ACC112 (cell line): ENCODE results near the gene MTMR12.

Experiments used
- H2AFZ ChIP-seq: fragments of 200-600 bp; sonication (generic); one replicate; pipeline ENCODE4 v1.6.0; 2017; ENCODE audit warnings: antibody characterized with exemption, low read length; ENCODE audit not compliant: unreplicated experiment
- H3K27ac ChIP-seq: fragments of 200-600 bp; sonication (generic); 2 replicates; pipeline ENCODE4 v1.5.1; 2014; ENCODE audit warnings: low read depth, mild to moderate bottlenecking, antibody characterized with exemption, low read length, moderate library complexity
- H3K27me3 ChIP-seq: fragments of 200-600 bp; sonication (generic); 2 replicates; pipeline ENCODE4 v1.6.1; 2014; ENCODE audit warnings: mild to moderate bottlenecking, antibody characterized with exemption, low read length, moderate library complexity, mixed read lengths; ENCODE audit not compliant: insufficient read depth
- H3K36me3 ChIP-seq: fragments of 200-600 bp; sonication (generic); 2 replicates; pipeline ENCODE4 v1.6.1; 2016; ENCODE audit warnings: mild to moderate bottlenecking, antibody characterized with exemption, low read length, moderate library complexity, mixed read lengths; ENCODE audit not compliant: insufficient read depth
- H3K4me1 ChIP-seq: fragments of 200-600 bp; sonication (generic); one replicate; pipeline ENCODE4 v1.6.1; 2016; ENCODE audit warnings: low read length, mixed read lengths; ENCODE audit not compliant: insufficient read depth, unreplicated experiment, control insufficient read depth
- H3K4me3 ChIP-seq: fragments of 200-600 bp; sonication (generic); 2 replicates; pipeline ENCODE4 v1.5.1; 2014; ENCODE audit warnings: mild to moderate bottlenecking, low read depth, low read length
- H3K79me2 ChIP-seq: fragments of 200-600 bp; sonication (generic); one replicate; pipeline ENCODE4 v1.6.0; 2016; ENCODE audit warnings: low read length; ENCODE audit not compliant: control insufficient read depth, unreplicated experiment, insufficient read depth

Gene MTMR12

GRCh38 chr5:32339878-32340277 lies 27.1 kb upstream of the MTMR12 start:
- H3K4me1 ChIP-seq: no peaks in the 10 kb centered on the region
- no peak overlapping the region for H3K27ac ChIP-seq
- H3K79me2 ChIP-seq: no peaks in the 10 kb centered on the region

GRCh38 chr5:32339198-32339597 lies 26.5 kb upstream of the MTMR12 start:
- no peaks in the 10 kb centered on the region for H3K36me3 ChIP-seq
- H2AFZ ChIP-seq: no peak overlapping the region
- H3K4me3 ChIP-seq: no peak overlapping the region
- H3K27ac ChIP-seq: no peak overlapping the region
- H3K4me1 ChIP-seq: no peaks in the 10 kb centered on the region
- no peaks in the 10 kb centered on the region for H3K79me2 ChIP-seq
- no peaks in the 10 kb centered on the region for H3K27me3 ChIP-seq

More at GRCh38 chr5:32339878-32340277, 27.1 kb upstream of the MTMR12 start:
- no peaks in the 10 kb centered on the region for H3K36me3 ChIP-seq
- H2AFZ ChIP-seq: no peak overlapping the region
- H3K27me3 ChIP-seq: no peaks in the 10 kb centered on the region
- H3K4me3 ChIP-seq: no peak overlapping the region

- no peaks in the 10 kb centered on the region for H3K4me1 ChIP-seq
- no peak overlapping the region for H2AFZ ChIP-seq
- no peak overlapping the region for H3K4me3 ChIP-seq
- H3K36me3 ChIP-seq: no peaks in the 10 kb centered on the region
- no peaks in the 10 kb centered on the region for H3K79me2 ChIP-seq
- no peak overlapping the region for H3K27ac ChIP-seq
- H3K27me3 ChIP-seq: no peaks in the 10 kb centered on the region
These were observed 20.2 kb upstream of the MTMR12 start for GRCh38 chr5:32332966-32333365.

- Histone ChIP-seq H3K27ac (no peak overlapping the region), H2AFZ (no peak overlapping the region), H3K4me1 (no peaks in the 10 kb centered on the region), H3K4me3 (no peak overlapping the region), H3K79me2 (no peaks in the 10 kb centered on the region), H3K27me3 (no peaks in the 10 kb centered on the region), H3K36me3 (no peaks in the 10 kb centered on the region)
These were observed 19.6 kb upstream of the MTMR12 start for GRCh38 chr5:32332361-32332760.

- no peak overlapping the region for H2AFZ ChIP-seq
- H3K27ac ChIP-seq: no peak overlapping the region
- H3K79me2 ChIP-seq: no peaks in the 10 kb centered on the region
- no peaks in the 10 kb centered on the region for H3K27me3 ChIP-seq
- no peaks in the 10 kb centered on the region for H3K36me3 ChIP-seq
- no peak overlapping the region for H3K4me3 ChIP-seq
- H3K4me1 ChIP-seq: no peaks in the 10 kb centered on the region
These were observed 19.2 kb upstream of the MTMR12 start for GRCh38 chr5:32331935-32332274.

- no peak overlapping the region for H3K27ac ChIP-seq
These were observed 18.6 kb upstream of the MTMR12 start for GRCh38 chr5:32331217-32331934.

GRCh38 chr5:32330126-32330971 lies 17.6 kb upstream of the MTMR12 start:
- Histone ChIP-seq H3K79me2 (no peaks in the 10 kb centered on the region), H3K4me1 (no peaks in the 10 kb centered on the region), H2AFZ (no peak overlapping the region), H3K27ac (no peak overlapping the region), H3K27me3 (no peaks in the 10 kb centered on the region), H3K4me3 (no peak overlapping the region), H3K36me3 (no peaks in the 10 kb centered on the region)

More at GRCh38 chr5:32331217-32331934, 18.6 kb upstream of the MTMR12 start:
- Histone ChIP-seq H3K79me2 (no peaks in the 10 kb centered on the region), H3K36me3 (no peaks in the 10 kb centered on the region), H3K27me3 (no peaks in the 10 kb centered on the region), H3K4me3 (no peak overlapping the region), H3K4me1 (no peaks in the 10 kb centered on the region), H2AFZ (no peak overlapping the region)

- Histone ChIP-seq H3K27ac (no peak overlapping the region), H2AFZ (no peak overlapping the region), H3K4me1 (no peaks in the 10 kb centered on the region)
These were observed 16.7 kb upstream of the MTMR12 start for GRCh38 chr5:32329395-32329834.

GRCh38 chr5:32326216-32326772 lies 13.6 kb upstream of the MTMR12 start:
- H3K27ac ChIP-seq: no peak overlapping the region
- no peaks in the 10 kb centered on the region for H3K79me2 ChIP-seq
- no peaks in the 10 kb centered on the region for H3K4me1 ChIP-seq
- H3K36me3 ChIP-seq: no peaks in the 10 kb centered on the region
- H2AFZ ChIP-seq: no peak overlapping the region
- no peak overlapping the region for H3K4me3 ChIP-seq
- H3K27me3 ChIP-seq: no peaks in the 10 kb centered on the region

More at GRCh38 chr5:32329395-32329834, 16.7 kb upstream of the MTMR12 start:
- H3K79me2 ChIP-seq: no peaks in the 10 kb centered on the region
- H3K27me3 ChIP-seq: no peaks in the 10 kb centered on the region
- H3K4me3 ChIP-seq: no peak overlapping the region
- H3K36me3 ChIP-seq: no peaks in the 10 kb centered on the region

GRCh38 chr5:32325616-32326015 lies 12.9 kb upstream of the MTMR12 start:
- H3K4me3 ChIP-seq: no peak overlapping the region
- H3K4me1 ChIP-seq: no peaks in the 10 kb centered on the region
- H3K36me3 ChIP-seq: no peaks in the 10 kb centered on the region
- no peaks in the 10 kb centered on the region for H3K79me2 ChIP-seq
- H2AFZ ChIP-seq: no peak overlapping the region
- H3K27ac ChIP-seq: no peak overlapping the region
- no peaks in the 10 kb centered on the region for H3K27me3 ChIP-seq
